GM18867 (cell line): ENCODE measurements around the gene PANK2.
"Not testable (repeated sequence)": the region's sequence is repeated elsewhere in the genome, so short reads cannot be mapped to it uniquely, and the experiment has no call there.

Experiments
- ATAC-seq: cut with Tn5 transposase; IDR thresholded peaks from one replicate; pipeline ENCODE4 v1.9.1; 2021; ENCODE audit warnings: mild to moderate bottlenecking, moderate library complexity; ENCODE audit not compliant: unreplicated experiment

The PANK2 gene

GRCh38 chr20:3869839-3870634 lies 19.1 kb upstream of the PANK2 start:
- ATAC-seq = no peak

- ATAC-seq = no peak
Measured at GRCh38 chr20:3871550-3872265, 17.5 kb upstream of the PANK2 start.

- no peak for ATAC-seq
Measured at GRCh38 chr20:3873507-3873906, 15.7 kb upstream of the PANK2 start.

GRCh38 chr20:3874194-3874844 lies 14.9 kb upstream of the PANK2 start:
- no peak for ATAC-seq

- no peak for ATAC-seq
Measured at GRCh38 chr20:3875378-3875974, 13.7 kb upstream of the PANK2 start.

- no peak for ATAC-seq
Measured at GRCh38 chr20:3876000-3876399, 13.2 kb upstream of the PANK2 start.

GRCh38 chr20:3876676-3877075 lies 12.5 kb upstream of the PANK2 start:
- ATAC-seq = no peak

- ATAC-seq = not testable (repeated sequence)
Measured at GRCh38 chr20:3878921-3879274, 10.3 kb upstream of the PANK2 start.

- no peak for ATAC-seq
Measured at GRCh38 chr20:3885715-3886114, 3.5 kb upstream of the PANK2 start.

GRCh38 chr20:3887876-3888620 lies 1.1 kb upstream of the PANK2 start:
- ATAC-seq = no peak

GRCh38 chr20:3889489-3890397 lies 556 bp downstream of the PANK2 start:
- ATAC-seq = peak; percentile 15

GRCh38 chr20:3890398-3890751 lies 1.2 kb downstream of the PANK2 start:
- no peak for ATAC-seq

- ATAC-seq = no peak
Measured at GRCh38 chr20:3890999-3891929, 2.1 kb downstream of the PANK2 start.

GRCh38 chr20:3894796-3895195 lies 5.6 kb downstream of the PANK2 start:
- ATAC-seq = no peak

- ATAC-seq = no peak
Measured at GRCh38 chr20:3896302-3896701, 7.1 kb downstream of the PANK2 start.

- no peak for ATAC-seq
Measured at GRCh38 chr20:3896853-3897583, 7.8 kb downstream of the PANK2 start.

- not testable (repeated sequence) for ATAC-seq
Measured at GRCh38 chr20:3898181-3898580, 9.0 kb downstream of the PANK2 start.

GRCh38 chr20:3898639-3899038 lies 9.5 kb downstream of the PANK2 start:
- no peak for ATAC-seq
